IPS-11a (cell line): ENCODE data around the gene MAPK8IP2.
A peak's percentile ranks its signal among the peaks of the same experiment; 100 is the strongest.

Experiments
- H3K4me3 ChIP-seq: one replicate; pipeline ENCODE4 v1.5.1; 2013; ENCODE audit warnings: low read depth, low read length, control low read depth

The MAPK8IP2 gene

DNA sequence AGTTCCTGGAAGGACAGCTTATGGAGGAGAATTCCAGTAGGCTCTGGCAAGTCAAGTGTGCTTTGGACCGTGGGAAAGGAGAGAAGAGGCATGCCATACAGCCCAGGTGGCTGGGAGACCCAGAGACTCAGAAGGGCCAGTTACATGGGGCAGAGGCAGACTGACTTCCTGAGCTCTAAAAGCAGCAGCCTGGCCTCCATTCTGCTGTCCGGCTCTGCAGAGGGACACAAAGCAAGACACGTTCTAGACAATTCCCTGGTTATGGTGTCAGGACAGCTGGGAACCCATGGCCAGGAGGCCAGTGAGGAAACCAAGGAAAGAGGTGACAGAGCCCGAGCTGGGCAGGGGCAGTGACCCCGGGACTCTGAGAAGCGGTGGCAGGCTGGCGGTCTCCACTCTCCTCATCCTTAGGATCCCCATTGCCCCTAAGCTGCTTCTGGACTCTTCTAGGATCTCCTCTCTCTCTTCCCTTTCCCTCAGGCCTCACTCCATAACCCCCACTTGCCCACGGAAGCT, 25.1 kb upstream of the MAPK8IP2 start:
- no peak overlapping the region for H3K4me3 ChIP-seq

DNA sequence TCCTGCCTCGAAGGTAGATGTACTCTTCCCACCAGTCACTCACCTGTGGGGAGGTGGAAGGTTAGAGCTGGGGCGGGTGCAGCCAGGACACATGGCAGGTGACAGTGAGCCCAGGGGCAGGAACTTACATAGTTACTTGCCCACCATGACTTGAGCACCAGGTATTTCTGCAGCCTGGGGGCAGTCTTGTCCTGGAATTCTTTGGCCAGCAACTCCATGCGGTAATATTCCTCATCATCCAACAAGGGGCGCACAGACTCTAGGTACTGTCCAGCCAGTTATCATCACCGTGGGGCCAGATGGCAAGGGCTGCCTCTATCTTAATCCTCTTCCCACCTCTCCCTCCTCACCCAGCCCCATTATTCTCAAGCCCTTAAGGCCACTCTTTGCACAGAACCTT, 24.5 kb upstream of the MAPK8IP2 start:
- no peak overlapping the region for H3K4me3 ChIP-seq

DNA sequence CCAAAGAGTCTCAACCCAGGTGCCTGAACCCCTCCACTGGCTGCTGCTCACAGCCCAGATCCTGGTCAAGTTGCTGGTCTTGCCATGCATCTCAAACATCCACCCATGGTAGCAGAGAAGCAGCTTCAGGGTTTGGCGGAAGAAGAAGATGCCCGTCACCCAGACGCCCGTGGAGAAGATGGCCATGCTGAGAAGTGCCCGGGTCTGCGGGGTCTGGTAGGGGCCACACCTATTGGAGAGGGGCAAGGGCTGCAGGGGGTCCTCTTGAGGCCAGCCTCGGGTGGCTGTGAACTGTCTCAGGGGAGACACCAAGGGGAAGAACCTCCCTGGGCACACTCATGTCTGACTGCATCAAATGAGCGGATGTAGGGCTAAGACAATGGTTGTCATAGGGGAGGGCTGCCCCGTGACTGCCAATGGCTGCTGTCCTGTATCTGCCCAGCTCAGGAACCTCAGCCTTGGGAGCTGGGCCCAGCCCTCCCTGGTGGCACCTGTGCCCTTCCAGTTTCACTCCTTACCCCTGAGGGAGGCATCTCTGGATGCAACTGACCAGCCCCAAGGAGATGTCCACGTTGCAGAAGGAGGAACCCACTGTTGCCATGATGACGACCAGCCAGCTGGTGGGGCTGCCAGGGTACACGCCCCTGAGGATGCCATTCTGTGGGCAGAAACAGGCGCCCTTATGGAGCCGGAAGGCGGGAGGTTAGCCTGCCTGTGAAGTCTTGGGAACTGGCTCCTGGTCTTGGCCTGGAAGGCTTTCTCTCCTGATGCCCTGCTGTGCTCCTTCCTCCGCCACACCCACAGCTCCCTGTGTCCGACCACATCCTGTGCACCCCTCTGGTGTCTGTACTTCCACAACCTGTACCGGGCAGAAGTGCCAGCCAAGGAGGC, 23.5 kb upstream of the MAPK8IP2 start:
- no peak overlapping the region for H3K4me3 ChIP-seq

DNA sequence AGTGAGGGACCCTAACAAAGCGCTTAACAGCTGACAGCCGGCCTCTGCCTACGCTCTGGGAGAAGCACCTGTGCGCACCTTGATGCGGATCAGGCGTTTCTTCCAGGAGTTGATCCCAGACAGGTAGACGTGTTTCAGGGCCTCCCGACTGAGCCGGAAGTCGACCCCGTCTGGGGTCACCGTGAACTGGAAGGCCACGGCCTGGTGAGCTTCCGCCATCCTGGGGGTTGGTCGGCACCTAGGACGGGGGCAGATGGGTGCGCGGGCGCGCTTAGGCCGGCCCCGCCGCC, 23.0 kb upstream of the MAPK8IP2 start:
- no peak overlapping the region for H3K4me3 ChIP-seq

DNA sequence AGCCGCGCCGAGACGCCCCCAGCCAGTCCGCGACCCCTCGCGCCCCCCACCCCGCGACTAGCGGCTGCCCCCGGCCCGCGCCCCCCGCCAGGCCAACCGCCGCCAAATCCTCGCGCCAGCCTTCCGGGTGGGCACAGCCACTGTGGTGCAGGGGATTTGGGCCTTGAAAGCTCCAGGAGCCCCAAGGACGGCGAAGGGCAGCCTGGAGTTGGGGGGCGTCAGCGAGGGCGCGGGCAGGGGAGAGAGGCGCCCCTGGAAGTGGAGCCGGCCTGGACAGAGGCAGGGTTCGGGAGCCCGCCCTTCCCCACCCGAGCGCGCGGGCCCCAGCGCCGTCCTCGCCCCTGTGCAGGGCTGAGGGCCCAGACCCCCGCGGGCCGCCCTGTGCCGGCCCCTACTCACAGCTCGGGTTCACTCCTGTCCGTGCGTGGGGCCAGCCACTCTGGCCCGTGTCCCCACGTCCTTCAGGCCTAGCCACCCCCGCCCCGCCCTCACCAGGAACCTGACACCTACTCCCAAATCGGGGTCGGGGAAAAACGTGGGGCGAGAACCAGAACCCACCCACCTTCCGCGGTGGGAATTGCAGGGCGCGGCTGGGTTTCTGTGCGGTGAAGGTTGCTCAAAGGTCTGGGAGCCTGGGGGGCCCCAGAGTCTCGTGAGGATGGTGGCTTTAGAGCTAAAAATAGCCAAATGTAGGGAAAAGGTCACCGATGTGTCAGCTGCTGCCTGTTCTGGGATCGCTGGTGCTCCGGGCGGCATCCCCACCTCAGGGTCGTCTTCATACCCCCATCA, 22.4 kb upstream of the MAPK8IP2 start, which contains the start of gene CPT1B:
TSS of gene CPT1B (minus strand) at position 441 of the 789 bp plus-strand sequence. CDS start 512 bp downstream, outside the sequence.
- H3K4me3 ChIP-seq: no peak within 1 kb of the TSS

DNA sequence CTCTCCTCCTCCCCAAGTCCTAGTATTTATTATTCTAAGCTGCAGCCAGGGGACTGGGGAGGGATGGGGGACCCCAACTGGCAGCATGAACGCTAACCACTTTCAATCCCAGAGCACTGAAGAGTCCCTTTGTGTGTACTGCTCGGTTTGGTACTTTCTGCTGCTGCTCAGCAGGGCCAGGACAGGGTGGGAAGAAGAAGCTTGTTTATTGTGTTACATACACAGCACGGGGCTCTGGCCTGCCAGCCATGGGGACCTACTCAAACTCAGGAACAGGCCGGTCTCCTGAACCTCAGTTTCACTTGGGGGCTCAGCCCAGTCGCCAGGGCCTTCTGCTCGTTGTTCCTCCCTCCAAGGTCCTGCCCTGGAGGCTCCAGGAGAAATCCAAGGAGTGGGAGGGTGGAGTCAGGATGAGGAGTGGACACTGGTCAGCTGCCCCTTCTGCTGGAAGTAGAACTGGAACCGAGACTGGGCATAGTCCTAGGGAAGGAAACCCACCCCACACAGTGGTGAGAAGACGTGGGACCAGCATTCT, 21.8 kb upstream of the MAPK8IP2 start:
- no peak overlapping the region for H3K4me3 ChIP-seq

DNA sequence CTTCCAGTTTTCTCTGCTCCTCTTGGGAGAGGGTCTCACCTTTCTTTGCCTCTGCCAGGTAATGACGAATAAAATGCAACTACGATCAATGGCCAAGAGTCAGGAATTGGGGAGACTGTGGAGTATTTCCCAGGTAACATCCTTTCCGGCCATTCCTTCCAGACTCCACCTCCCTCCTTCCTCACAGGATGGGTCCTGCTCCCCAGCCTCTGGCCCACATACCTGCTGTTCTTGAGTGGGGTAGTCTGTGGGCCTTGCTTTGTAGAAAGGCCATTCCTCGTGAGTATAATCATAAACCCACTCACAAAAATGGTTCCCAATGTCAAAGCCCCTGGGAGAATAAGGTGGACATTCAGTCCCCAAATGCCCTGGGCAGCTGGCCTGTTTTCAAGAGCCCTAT, 20.8 kb upstream of the MAPK8IP2 start:
- H3K4me3 ChIP-seq: no peak overlapping the region

DNA sequence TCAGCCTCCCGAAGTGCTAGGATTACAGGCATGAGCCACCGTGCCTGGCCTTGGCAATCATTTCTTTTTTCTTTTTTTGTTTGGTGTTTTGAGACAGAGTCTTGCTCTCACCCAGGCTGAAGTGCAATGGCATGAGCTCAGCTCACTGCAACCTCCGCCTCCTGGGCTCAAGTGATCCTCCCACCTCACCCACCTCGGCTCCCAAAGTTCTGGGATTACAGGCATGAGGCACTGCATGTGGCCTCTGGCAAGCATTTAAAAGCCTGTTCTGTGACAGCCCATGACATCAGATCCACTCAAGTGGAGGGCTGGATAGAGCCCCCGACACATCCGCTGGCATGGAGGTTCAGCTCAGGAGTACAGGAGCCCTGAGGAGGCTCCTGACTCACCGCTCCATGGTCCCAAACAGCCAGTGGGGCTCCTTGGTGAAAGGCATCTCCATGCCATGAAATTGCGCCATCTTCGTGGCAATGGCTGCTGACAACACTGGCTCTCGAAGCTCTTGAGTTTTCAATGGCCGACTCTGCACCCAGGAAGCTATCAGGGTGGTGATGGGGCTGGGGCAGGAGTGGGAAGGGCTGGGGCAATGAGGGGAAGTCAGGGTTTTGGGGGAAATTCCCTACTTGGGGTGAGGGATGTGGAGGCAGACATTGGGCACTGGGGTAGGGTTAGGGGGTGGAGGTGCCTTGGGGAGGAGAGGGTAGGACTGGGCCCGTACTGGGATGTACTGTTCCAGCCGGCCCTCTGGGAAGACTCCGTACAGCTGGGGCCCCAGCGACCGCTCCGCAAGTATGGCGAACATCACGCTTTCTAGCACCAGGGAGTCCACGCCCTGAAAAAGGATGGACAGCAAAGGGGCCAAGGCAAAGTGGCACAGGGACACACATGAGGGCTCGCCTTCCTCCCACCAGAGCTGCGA, 19.3 kb upstream of the MAPK8IP2 start:
- peak overlapping the region; percentile 81 for H3K4me3 ChIP-seq

DNA sequence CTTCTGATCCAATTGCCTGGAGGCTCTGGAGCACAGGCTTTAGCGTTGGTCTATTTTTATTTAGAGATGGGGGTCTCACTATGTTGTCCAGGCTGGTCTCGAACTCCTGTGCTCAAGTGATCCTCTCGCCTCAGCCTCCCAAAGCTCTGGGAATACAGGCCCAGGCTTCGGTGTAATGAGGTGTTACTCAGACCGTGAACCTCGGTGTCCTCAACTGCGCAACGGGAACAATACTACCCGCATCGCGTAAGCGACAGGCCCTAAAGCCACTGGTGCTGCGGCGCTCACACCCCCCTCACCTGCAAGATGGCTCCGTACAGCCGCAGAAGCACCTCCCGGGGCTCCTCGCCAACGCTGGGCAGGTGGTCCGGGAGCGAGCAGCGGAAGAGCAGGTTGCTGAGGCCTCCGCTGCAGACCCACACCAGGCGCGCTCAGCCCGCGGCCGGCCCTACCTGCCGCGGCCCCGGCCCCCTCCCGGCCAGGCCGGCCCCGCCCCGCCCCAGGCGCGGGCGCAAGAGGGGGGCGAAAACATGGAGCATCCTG, 18.6 kb upstream of the MAPK8IP2 start:
- H3K4me3 ChIP-seq: peak overlapping the region; percentile 81

DNA sequence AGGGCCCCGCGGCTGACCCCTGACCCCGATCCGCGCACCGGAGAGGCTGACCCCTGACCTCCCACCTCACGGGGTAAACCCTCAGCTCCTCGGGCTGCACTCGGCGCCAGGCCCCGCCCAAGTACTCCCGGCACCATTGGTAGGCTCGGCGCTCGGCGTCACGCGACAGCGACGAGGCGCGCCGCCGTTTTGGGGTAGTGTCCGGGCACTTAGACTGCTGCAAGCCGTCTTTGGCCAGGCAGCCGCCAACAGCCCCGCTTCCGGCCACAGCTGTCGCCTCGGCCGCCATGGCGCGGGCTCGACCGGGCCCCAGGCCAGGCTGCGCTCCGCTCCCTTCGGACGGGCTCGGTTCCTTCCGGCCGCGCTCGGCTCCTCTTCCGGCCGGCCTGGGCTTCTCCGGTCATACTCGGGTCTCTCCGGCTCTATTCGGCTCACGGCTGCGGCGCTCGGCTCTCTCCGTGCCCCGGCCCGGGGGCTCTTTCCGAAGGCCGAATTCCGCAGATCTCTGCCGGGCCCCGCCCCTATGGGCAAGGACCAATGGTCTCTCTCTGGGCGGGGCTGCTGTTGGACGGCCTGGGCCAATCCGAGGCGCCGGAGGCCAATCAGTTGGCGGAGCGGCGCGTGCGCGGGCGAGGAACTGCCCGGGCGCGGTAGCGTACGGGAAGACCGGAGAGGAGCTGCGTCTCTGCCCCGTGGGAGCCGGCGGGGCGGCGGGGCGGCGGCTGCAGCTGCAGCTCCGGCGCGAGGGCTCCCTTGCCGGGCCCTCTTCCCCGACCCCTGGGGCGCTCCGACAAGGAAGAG, 17.9 kb upstream of the MAPK8IP2 start, which contains the start of gene CHKB:
TSS of gene CHKB (minus strand) at position 357 of the 801 bp plus-strand sequence. CDS start at position 289, 68 bp downstream.
- peak within 1 kb of the TSS; percentile 81 for H3K4me3 ChIP-seq

DNA sequence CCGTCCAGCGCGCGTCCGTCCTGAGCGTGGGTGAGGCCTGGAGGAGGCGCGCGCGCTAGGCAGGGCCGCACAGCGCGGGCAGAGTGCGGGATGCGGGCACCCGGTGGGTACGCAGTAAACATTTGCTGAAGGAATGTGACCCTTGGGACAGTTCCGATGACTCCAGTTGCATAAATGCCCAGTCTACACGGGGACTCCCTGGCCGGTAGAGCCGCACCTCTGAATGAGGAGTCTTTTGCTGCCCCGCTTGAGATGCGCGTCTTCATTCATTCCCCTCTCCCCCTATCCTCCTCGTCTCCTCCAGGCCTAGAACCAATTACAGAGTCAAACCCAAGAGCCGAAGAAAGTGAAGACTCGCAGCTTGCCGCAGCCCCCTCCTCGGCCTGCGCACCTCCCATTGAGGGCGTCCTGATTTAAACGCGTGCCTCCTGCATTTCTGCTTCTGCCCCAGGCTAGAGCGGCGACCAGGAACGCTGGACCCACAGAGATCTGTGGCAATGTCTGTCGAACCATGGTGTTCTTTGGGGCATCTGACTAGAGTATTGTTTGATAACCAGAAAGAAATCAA, 17.2 kb upstream of the MAPK8IP2 start:
- H3K4me3 ChIP-seq: peak overlapping the region; percentile 47

DNA sequence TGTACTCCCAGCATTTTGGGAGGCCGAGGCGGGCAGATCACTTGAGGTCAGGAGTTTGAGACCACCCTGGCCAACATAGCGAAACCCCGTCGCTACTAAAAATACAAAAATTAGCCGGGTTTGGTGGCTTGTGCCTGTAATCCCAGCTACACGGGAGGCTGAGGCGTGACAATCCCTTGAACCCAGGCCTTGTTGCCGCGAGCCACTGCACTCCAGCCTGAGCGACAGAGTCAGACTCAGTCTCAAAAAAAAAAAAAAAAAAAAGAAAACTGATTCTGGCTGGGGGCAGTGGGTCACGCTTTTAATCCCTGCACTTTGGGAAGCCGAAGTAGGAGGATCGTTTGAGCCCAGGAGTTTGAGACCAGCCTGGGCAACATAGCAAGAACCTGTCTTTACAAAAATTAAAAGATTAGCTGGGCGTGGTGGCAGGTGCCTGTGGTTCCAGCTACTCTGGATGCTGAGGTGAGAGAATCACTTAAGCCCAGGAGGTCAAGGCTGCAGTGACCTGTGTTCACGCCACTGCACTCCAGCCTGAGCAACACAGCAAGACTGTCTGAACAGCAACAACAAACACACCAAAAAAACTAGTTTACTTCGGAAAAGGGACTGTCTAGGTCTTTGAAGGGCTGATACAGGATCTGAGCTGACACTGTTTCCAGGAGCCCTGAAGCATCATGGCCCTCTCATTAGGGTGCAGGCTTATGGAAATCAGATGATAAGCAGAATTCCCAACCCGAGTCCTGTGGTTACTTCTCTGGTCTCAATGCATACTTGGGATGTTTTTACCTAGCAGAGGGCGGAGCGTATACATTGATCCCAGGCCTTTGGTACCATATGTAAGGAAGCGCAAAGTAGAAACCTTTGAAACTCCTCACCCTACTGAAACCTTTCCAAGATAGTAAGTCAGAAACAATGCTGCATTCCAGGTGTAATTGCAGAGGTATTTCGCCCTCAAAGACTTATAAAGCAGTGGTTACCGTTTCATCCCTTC, 16.2 kb upstream of the MAPK8IP2 start:
- no peak overlapping the region for H3K4me3 ChIP-seq

DNA sequence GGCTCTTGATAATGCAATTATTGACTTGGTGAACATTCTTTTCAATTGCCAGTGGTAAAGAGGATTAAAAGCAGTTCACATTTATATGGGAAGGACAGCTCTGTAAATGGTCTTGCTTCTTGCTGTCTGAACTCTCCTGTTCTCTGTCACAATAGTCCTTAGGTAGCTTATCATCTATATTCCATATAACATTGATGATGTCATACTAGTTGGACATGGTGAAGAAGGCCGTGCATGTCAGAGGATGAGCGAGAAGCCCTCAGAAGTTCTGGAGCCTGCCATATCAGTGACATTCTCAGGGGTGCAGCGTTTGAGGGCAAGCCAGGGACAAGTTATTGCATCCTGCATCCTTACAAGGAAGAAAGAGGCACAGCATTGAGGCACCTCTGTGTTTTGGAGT, 15.4 kb upstream of the MAPK8IP2 start:
- H3K4me3 ChIP-seq: no peak overlapping the region

DNA sequence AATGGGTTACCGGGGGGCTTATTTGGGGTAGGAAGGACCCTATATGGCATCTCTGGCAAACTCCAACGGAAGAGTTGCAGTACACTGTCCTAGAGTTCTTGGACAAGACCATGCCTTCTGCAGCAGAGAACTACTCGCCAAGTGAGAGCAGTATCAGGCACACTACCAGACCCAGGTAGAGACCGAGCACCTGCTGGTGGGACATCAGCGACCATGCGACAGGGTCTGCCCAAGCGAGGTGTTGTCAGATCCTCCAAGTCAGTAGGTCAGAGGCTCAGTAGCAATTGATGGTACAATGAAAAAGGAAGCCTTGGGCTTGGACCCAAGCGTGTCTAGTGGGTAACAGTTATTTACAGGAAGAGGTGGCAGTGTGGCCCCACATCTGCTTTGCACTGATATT, 14.8 kb upstream of the MAPK8IP2 start:
- no peak overlapping the region for H3K4me3 ChIP-seq

DNA sequence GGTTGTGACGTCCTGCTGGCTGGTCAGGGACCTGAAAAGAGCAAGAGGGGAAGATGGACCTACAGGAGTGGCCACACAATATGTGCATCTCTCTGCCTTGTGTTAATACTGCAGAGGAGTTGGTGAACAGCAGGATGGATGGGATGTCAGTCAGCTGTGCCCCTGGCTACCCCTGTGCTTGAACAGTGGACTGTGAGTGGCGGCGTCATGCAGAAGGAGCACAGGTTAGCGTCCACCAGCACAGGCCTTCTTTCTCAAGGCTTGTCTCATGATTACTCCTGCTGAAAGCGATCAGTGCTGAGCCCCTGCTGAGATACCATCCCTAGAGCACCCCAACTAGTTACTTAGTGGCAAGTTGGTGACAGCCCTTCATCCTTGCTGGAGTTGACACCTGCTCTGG, 14.2 kb upstream of the MAPK8IP2 start:
- H3K4me3 ChIP-seq: no peak overlapping the region

DNA sequence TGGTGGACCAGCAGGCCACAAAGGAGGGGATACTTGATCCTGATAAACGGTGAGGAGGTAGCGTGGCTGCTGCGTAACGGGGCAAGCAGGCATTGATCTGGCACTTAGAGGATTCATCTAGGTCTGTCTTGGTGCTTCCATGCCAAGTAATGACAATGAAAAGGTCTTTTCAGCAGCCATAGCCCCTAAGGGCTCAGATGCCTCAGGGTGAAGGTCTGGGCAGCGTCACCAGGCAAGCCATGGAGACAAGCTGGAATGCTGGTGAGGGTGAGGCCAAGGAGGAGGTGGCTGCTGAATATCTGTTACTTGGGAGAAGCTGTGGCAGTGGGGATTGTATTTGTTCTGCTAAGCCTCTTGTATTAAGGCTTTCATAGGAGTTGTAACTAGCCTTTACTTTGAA, 13.2 kb upstream of the MAPK8IP2 start:
- H3K4me3 ChIP-seq: no peak overlapping the region

DNA sequence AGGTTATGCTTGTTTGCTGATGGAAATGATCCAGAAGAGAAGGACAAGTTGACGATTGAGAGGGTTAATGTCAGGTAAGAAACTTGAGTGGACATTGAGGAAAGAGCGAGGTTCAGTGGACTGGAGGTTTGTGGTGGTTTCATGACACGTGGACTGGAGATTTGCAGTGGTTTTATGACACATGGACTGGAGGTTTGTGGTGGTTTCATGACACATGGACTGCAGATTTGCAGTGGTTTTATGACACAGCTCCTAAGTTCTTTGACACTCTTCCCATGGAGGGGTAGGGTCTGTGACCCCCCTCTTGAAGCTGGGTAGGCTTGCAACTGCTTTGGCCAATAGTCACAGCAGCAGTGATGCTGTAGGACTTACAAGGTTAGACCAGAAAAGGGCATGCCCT, 5.4 kb upstream of the MAPK8IP2 start:
- H3K4me3 ChIP-seq: no peak overlapping the region

DNA sequence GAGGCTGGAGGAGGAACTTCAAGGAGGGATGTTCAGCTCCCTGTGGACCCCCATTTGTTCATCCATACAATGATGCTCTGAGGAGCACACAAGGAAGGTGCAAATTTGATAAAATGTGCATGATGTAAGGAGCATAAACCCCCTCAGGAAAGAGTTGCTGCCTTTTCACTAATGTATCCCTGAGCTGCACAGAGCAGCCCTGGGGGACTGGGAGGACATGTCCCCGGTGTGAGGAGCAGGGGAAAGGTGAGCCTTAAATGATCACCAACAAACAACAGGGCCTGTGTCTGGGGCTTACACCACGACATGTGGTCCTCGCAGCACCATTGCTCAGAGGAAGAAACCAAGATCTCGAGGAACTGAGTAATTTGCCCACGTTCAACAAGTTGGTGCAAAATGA, 3.5 kb upstream of the MAPK8IP2 start:
- no peak overlapping the region for H3K4me3 ChIP-seq
